Transverse colon (tissue), 4 donors: Measurements from ENCODE around the gene DIO3. TPM values are rescaled to one million over a fixed set of nuclear protein-coding genes. Genes with fewer than 3 reads are reported as not detected.

Experiments
- DNase-seq: peaks from one replicate; pipeline ENCODE4 v3.0.0-alpha.2; 2019
- H3K27ac ChIP-seq, 4 donors: fragments of 200-600 bp; sonication (generic); 2 replicates each; pipeline ENCODE4 v1.5.1; 2016 to 2018; ENCODE audit warnings: inconsistent platforms in 4 of 4
- H3K27me3 ChIP-seq: fragments of 200-600 bp; sonication (generic); 2 replicates; pipeline ENCODE4 v1.5.1; 2017; ENCODE audit warnings: inconsistent platforms
- H3K36me3 ChIP-seq, 4 donors: fragments of 200-600 bp; sonication (generic); 2 replicates each; pipeline ENCODE4 v1.5.1; 2017 to 2019; ENCODE audit warnings: inconsistent platforms in 4 of 4
- H3K4me1 ChIP-seq, 4 donors: fragments of 200-600 bp; sonication (generic); 2 replicates each; pipeline ENCODE4 v1.5.1; 2017 to 2020; ENCODE audit warnings: inconsistent platforms in 4 of 4
- H3K4me3 ChIP-seq, 4 donors: fragments of 200-600 bp; sonication (generic); 1 replicate in 1 of 4; 2 replicates in 3 of 4; pipeline versions ENCODE4 v1.5.1 to v1.6.1; 2017 to 2019; ENCODE audit warnings: inconsistent platforms in 4 of 4
- H3K9me3 ChIP-seq, 2 donors: fragments of 200-600 bp; sonication (generic); 2 replicates each; pipeline ENCODE4 v1.5.1; 2017 to 2019; ENCODE audit warnings: inconsistent platforms in 2 of 2
- EP300 ChIP-seq: sonication (generic); formaldehyde crosslinking; IDR thresholded peaks from one replicate; pipeline ENCODE4 v1.6.1; 2017; ENCODE audit warnings: antibody characterized with exemption, low read depth
- POLR2A ChIP-seq: fragments of 450-650 bp; IDR thresholded peaks from one replicate; pipeline ENCODE4 v1.6.1; 2016; ENCODE audit warnings: antibody characterized with exemption, mild to moderate bottlenecking, moderate library complexity
- POLR2AphosphoS5 ChIP-seq, 3 donors: sonication (generic); formaldehyde crosslinking; IDR thresholded peaks; one replicate each; pipeline ENCODE4 v1.6.1; 2016; ENCODE audit warnings: antibody characterized with exemption in 3 of 3
- WGBS, 2 donors: methylation state at CpG; one replicate each; pipeline ENCODE4 v1.1.5; 2018; ENCODE audit warnings: low coverage in 1 of 2; 5-methylcytosine and 5-hydroxymethylcytosine counted together
- in situ Hi-C, 4 donors: fragments of 200-750 bp; cut with MboI; loops; one replicate each; pipeline versions ENCODE4 v1.15.0 to v1.15.1; 2017; ENCODE audit warnings: low sequenced_read_pairs in 3 of 4, low pct_ligation_motif_present in 1 of 4, low pct_unique_long_range_greater_than_20kb in 1 of 4
- intact Hi-C: fragments of 100-400 bp; cut with DNase I; formaldehyde crosslinking; loops from one replicate; pipeline ENCODE4 v1.15.1; 2023; ENCODE audit warnings: low total_unique reads
- total RNA-seq, 4 donors: library from RNA; depleted of rRNA; stranded (reverse); fragments of >200 nt; gene quantifications; one replicate each; pipeline ENCODE4 v1.1.0, GENCODE V29; 2016
- TF ChIP-seq, protein P1 (sequence below), 5 experiments: fragments of 200-600 bp in 3 of 5; fragments of 450-650 bp in 2 of 5; sonication (generic) in 3 of 5; IDR thresholded peaks; 1 replicate in 2 of 5; 2 replicates in 3 of 5; pipeline ENCODE4 v1.5.1; 2016 to 2017; ENCODE audit warnings: antibody characterized with exemption in 5 of 5, inconsistent platforms in 3 of 5, mild to moderate bottlenecking in 2 of 5, moderate library complexity in 1 of 5

DIO3 gene
- total RNA-seq, 4 donors from 2014 or later: 1.2 to 2.9 (median 1.4) TPM; not detected in 1

DNA sequence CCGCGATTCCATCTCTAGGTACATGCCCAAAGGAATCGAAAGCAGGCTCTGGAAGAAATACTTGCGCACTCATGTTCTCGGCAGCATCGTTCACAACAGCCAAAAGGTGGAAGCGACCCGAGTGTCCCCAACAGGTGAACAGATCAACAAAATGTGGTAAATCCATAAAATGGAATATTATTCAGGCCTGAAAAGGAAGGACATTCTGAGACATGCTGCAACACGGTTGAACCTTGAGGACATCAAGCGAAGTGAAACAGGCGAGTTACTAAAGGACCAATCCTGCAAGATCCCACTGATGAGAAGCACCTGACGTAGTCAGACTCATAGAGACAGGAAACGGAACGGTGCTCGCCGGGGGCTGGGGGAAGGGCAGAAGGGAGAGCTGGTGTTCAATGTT is 17.5 kb upstream of the DIO3 start:
- Histone ChIP-seq H3K4me1 (peaks cover 0 to 15% (median 11%) of the 10 kb centered on the region in 4 donors), H3K27me3 (no peaks in the 10 kb centered on the region), H3K9me3 (no peaks in the 10 kb centered on the region), H3K4me3 (no peak overlapping the region), H3K36me3 (no peaks in the 10 kb centered on the region), H3K27ac (no peak overlapping the region)
- 92 to 93% methylated on average over 13 to 16 of the region's 16 CpGs for WGBS, 2 donors
- intact Hi-C loops: no loop called here
- no peak for DNase-seq
- TF ChIP-seq, protein P1, sequence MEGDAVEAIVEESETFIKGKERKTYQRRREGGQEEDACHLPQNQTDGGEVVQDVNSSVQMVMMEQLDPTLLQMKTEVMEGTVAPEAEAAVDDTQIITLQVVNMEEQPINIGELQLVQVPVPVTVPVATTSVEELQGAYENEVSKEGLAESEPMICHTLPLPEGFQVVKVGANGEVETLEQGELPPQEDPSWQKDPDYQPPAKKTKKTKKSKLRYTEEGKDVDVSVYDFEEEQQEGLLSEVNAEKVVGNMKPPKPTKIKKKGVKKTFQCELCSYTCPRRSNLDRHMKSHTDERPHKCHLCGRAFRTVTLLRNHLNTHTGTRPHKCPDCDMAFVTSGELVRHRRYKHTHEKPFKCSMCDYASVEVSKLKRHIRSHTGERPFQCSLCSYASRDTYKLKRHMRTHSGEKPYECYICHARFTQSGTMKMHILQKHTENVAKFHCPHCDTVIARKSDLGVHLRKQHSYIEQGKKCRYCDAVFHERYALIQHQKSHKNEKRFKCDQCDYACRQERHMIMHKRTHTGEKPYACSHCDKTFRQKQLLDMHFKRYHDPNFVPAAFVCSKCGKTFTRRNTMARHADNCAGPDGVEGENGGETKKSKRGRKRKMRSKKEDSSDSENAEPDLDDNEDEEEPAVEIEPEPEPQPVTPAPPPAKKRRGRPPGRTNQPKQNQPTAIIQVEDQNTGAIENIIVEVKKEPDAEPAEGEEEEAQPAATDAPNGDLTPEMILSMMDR (IDR thresholded peaks at IDR 0.05): no peak
- no peak for TF ChIP-seq POLR2AphosphoS5 (IDR thresholded peaks at IDR 0.05)
- no peak for TF ChIP-seq EP300
- in situ Hi-C loops: no loop called here

DNA sequence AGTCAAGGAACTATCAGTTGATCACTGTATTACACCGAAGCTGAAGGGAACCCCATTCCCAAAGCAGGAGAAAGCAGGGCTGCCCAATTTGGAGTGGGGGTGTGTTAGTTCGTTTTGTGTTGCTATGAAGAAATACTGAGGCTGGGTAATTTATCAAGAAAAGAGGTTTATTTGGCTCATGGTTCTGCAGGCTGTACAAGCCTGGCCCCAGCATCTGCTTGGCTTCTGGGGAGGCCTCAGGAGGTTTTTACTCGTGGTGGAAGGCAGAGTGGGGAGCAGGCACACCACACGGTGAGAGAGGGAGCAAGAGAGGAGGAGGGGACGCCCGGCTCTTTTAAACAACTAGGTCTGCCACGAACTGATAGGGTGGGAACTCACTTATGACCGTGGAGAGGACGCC is 16.7 kb upstream of the DIO3 start:
- Histone ChIP-seq H3K27me3 (no peaks in the 10 kb centered on the region), H3K36me3 (no peaks in the 10 kb centered on the region), H3K4me1 (peaks cover 0 to 15% (median 11%) of the 10 kb centered on the region in 4 donors), H3K27ac (no peak overlapping the region), H3K9me3 (no peaks in the 10 kb centered on the region), H3K4me3 (no peak overlapping the region)
- in situ Hi-C loops (no loop called here), intact Hi-C loops (no loop called here)
- WGBS, 2 donors: 81 to 87% methylated on average over 7 to 9 of the region's 9 CpGs
- TF ChIP-seq POLR2A: no peak
- TF ChIP-seq, protein P1 (IDR thresholded peaks at IDR 0.05): no peak
- TF ChIP-seq EP300: no peak
- TF ChIP-seq POLR2AphosphoS5 (IDR thresholded peaks at IDR 0.05): no peak
- no peak for DNase-seq

DNA sequence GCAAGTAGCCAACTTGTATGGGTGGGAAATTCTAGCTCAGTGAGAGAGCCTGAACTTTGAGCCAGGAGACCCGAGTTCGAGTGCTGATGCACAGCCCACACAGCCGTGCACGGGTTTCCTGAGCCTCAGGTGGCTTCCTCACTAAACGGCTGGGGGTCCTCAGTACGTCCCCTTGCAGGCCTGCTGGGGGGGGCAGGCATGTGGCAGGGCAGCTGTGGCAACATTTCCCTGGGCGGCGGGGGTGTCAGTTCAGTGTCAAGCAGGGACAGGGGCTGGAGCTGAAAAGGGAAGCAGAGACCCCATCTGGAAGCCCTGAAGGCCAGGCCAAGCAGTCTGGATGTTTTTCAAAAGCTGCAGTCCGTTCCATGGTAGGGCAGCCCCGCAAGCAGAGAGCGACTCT is 14.6 kb upstream of the DIO3 start:
- no peak for TF ChIP-seq EP300
- in situ Hi-C loops: no loop called here
- no peak for DNase-seq
- intact Hi-C loops: no loop called here
- Histone ChIP-seq H3K4me1 (peaks cover 0 to 14% (median 10%) of the 10 kb centered on the region in 4 donors), H3K27ac (no peak overlapping the region), H3K4me3 (no peak overlapping the region), H3K36me3 (no peaks in the 10 kb centered on the region), H3K27me3 (no peaks in the 10 kb centered on the region), H3K9me3 (no peaks in the 10 kb centered on the region)
- 82% methylated on average over 11 of the region's 11 CpGs; no CpG with 5 or more reads in 1 of the 2 donors for WGBS, 2 donors

DNA sequence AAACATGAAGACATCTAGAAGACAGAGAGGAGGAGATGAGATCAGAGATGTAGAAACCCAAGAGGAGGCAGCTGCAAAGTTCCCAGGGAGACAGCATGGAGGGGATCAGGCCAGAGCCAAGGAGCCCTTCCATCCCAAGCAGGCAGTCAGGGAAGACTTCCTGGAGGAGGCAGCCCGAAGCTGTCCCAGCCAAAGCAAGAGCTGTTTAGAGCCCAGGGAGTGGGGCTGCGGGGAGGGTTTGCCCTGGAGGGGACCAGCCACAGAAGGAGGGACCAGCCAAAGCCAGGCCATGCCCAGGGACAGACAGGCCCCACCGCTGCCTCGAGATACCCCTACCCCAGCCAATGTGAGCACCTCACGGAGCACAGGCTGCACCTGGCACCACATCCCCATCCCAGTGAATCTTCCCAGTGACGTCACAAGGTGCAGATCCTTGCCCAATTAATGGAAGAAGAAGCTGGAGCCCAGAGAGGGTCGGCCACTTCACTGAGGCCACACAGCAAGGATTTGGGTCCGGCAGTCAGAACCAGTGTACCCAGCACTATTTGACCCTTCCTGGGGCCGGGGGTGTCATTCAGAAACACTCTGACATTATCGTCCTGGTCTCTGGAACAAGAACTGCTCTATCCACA is 14.1 kb upstream of the DIO3 start:
- Histone ChIP-seq H3K27ac (no peak overlapping the region), H3K4me3 (no peak overlapping the region), H3K36me3 (no peaks in the 10 kb centered on the region), H3K4me1 (peaks cover 0 to 12% (median 9%) of the 10 kb centered on the region in 4 donors), H3K27me3 (no peaks in the 10 kb centered on the region), H3K9me3 (no peaks in the 10 kb centered on the region)
- DNase-seq: no peak
- in situ Hi-C loops (no loop called here), intact Hi-C loops (no loop called here)
- WGBS, 2 donors: 48 to 76% methylated on average over 2 to 10 of the region's 10 CpGs
- no peak for TF ChIP-seq EP300
- TF ChIP-seq, protein P1 (IDR thresholded peaks at IDR 0.05): no peak
- no peak for TF ChIP-seq POLR2AphosphoS5 (IDR thresholded peaks at IDR 0.05)
- no peak for TF ChIP-seq POLR2A
